GM23338 (cell line): ENCODE data around the gene GUCA2B.

ENCODE experiments used
- CREB1 ChIP-seq: fragments of 250-450 bp; sonication (Bioruptor Pico); IDR thresholded peaks from 2 replicates; pipeline ENCODE4 v1.5.0; 2020; ENCODE audit warnings: low read depth, mild to moderate bottlenecking, moderate library complexity
- CTCF ChIP-seq, 2 experiments: fragments of 200-600 bp in 1 of 2; sonication (generic) in 1 of 2; conservative IDR thresholded peaks; 2 replicates each; pipeline versions ENCODE4 v1.5.1 to v1.6.1; 2016 to 2017; ENCODE audit warnings: antibody characterized with exemption in 2 of 2, low read depth in 2 of 2, mild to moderate bottlenecking in 2 of 2, moderate library complexity in 1 of 2
- ETS1 ChIP-seq: IDR thresholded peaks from 2 replicates; pipeline ENCODE4 v1.6.1; 2016; ENCODE audit warnings: antibody characterized with exemption
- EZH2 ChIP-seq: fragments of 200-600 bp; sonication (generic); IDR thresholded peaks from one replicate; pipeline ENCODE4 v1.8.0; 2017; ENCODE audit warnings: antibody characterized with exemption, mild to moderate bottlenecking, low read depth; ENCODE audit not compliant: unreplicated experiment
- EZH2phosphoT487 ChIP-seq: fragments of 200-600 bp; sonication (generic); IDR thresholded peaks from one replicate; pipeline ENCODE4 v1.8.1; 2018; ENCODE audit warnings: antibody characterized with exemption; ENCODE audit not compliant: unreplicated experiment
- JUNB ChIP-seq: IDR thresholded peaks from one replicate; pipeline ENCODE4 v1.6.1; 2016; ENCODE audit warnings: antibody characterized with exemption; ENCODE audit not compliant: unreplicated experiment
- POLR2AphosphoS5 ChIP-seq: IDR thresholded peaks from 2 replicates; pipeline ENCODE4 v1.6.1; 2016; ENCODE audit warnings: antibody characterized with exemption, low read depth
- REST ChIP-seq: IDR thresholded peaks from one replicate; pipeline ENCODE4 v1.6.1; 2018; ENCODE audit warnings: antibody characterized with exemption; ENCODE audit not compliant: unreplicated experiment
- ZNF114 ChIP-seq: fragments of 250-450 bp; sonication (Bioruptor Pico); IDR thresholded peaks from 2 replicates; pipeline ENCODE4 v1.5.0; 2020; ENCODE audit warnings: mild to moderate bottlenecking, moderate library complexity

- TF ChIP-seq EZH2phosphoT487 (no peak), POLR2AphosphoS5 (no peak), EZH2 (no peak), CTCF (conservative IDR thresholded peaks at IDR 0.05; ENCODE audit: low read depth in 2 of 2) (no peak), ETS1 (no peak), CREB1 (no peak), JUNB (no peak), ZNF114 (CRISPR knock-in tag) (no peak), REST (no peak)
Measured at GRCh38 chr1:42136466-42136865, 16.7 kb upstream of the GUCA2B start.
